ENCODE results near the gene PUSL1. TPM values are rescaled to one million over a fixed set of nuclear protein-coding genes. Genes with fewer than 3 reads are reported as not detected.

PUSL1 gene
- total and polyA plus RNA-seq, 2 of the 13 experiments (the other 11 are each of a cell fraction or from before 2014, with no cell fraction given), result 8.3 to 22.2 TPM

DNA sequence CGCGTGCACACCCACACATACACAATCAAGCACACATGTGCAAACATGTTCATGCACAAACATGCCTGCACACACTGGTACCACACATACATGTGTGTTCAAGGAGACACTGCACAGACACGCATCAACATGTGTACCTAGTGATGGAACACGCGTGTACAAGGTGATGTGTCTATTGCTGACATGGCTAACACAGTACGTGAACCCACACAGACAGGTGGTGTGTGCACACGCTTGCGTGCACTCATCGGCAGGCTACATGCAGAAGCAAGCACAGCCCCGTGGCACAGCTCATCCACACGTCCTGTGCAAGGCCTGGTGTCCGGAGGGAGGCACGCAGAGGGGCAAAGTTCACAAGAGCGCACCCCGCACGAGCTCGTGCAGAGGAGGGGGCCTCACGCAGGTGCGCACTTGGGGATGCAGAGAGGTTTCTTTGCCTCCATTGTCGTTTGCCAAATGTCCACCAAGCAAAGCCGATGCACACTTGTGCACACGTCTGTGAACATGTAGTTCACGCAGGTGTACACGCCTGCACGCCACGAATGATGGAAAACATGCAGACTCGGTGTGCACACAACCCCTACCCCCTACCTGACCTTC, 1.6 kb upstream of the PUSL1 start (continued):
- TF ChIP-seq, protein P1, sequence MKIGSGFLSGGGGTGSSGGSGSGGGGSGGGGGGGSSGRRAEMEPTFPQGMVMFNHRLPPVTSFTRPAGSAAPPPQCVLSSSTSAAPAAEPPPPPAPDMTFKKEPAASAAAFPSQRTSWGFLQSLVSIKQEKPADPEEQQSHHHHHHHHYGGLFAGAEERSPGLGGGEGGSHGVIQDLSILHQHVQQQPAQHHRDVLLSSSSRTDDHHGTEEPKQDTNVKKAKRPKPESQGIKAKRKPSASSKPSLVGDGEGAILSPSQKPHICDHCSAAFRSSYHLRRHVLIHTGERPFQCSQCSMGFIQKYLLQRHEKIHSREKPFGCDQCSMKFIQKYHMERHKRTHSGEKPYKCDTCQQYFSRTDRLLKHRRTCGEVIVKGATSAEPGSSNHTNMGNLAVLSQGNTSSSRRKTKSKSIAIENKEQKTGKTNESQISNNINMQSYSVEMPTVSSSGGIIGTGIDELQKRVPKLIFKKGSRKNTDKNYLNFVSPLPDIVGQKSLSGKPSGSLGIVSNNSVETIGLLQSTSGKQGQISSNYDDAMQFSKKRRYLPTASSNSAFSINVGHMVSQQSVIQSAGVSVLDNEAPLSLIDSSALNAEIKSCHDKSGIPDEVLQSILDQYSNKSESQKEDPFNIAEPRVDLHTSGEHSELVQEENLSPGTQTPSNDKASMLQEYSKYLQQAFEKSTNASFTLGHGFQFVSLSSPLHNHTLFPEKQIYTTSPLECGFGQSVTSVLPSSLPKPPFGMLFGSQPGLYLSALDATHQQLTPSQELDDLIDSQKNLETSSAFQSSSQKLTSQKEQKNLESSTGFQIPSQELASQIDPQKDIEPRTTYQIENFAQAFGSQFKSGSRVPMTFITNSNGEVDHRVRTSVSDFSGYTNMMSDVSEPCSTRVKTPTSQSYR (CRISPR knock-in tag; IDR thresholded peaks at IDR 0.05; ENCODE audit: borderline replicate concordance), result peak; percentile 29; the same call in 1 of the 2 replicates
- TF ChIP-seq ZC3H4 (CRISPR knock-in tag; IDR thresholded peaks at IDR 0.05; ENCODE audit: borderline replicate concordance) (no peak), CBX1 (IDR thresholded peaks at IDR 0.05; ENCODE audit: low read depth) (peak; percentile 46), MTA1 (CRISPR knock-in tag; IDR thresholded peaks at IDR 0.05; ENCODE audit: borderline replicate concordance) (peak; percentile 81; the same call in 1 of the 2 replicates), POLR2AphosphoS5 (IDR thresholded peaks at IDR 0.05; ENCODE audit: low read depth, low read length) (peak; percentile 39; the same call in 1 of the 2 replicates), IRX3 (CRISPR knock-in tag; IDR thresholded peaks at IDR 0.05; ENCODE audit: borderline replicate concordance, low read depth) (peak; percentile 71; the same call in 1 of the 2 replicates), POLR2G (IDR thresholded peaks at IDR 0.05; ENCODE audit: low read depth, low read length) (0 out of 2 replicates have a peak, but pooled peaks have one; percentile 27), HNRNPH1 (optimal IDR thresholded peaks at IDR 0.05; ENCODE audit: low read depth, low read length) (no peak), ZNF232 (CRISPR knock-in tag; IDR thresholded peaks at IDR 0.05; ENCODE audit: borderline replicate concordance) (no peak), CBX2 (IDR thresholded peaks at IDR 0.05; ENCODE audit: low read depth, low read length) (no peak), CBX2 (CRISPR knock-in tag; IDR thresholded peaks at IDR 0.05; ENCODE audit: low read depth) (no peak), KDM5B (CRISPR knock-in tag; IDR thresholded peaks at IDR 0.05; ENCODE audit: borderline replicate concordance) (peak; percentile 48; the same call in 1 of the 2 replicates), RCOR2 (CRISPR knock-in tag; IDR thresholded peaks at IDR 0.05) (no peak), TCF7L2 (IDR thresholded peaks at IDR 0.05; ENCODE audit: low read depth, low read length) (no peak), U2AF1 (optimal IDR thresholded peaks at IDR 0.05; ENCODE audit: low read depth, low read length) (peak; percentile 49)
- TF ChIP-seq, protein P2, sequence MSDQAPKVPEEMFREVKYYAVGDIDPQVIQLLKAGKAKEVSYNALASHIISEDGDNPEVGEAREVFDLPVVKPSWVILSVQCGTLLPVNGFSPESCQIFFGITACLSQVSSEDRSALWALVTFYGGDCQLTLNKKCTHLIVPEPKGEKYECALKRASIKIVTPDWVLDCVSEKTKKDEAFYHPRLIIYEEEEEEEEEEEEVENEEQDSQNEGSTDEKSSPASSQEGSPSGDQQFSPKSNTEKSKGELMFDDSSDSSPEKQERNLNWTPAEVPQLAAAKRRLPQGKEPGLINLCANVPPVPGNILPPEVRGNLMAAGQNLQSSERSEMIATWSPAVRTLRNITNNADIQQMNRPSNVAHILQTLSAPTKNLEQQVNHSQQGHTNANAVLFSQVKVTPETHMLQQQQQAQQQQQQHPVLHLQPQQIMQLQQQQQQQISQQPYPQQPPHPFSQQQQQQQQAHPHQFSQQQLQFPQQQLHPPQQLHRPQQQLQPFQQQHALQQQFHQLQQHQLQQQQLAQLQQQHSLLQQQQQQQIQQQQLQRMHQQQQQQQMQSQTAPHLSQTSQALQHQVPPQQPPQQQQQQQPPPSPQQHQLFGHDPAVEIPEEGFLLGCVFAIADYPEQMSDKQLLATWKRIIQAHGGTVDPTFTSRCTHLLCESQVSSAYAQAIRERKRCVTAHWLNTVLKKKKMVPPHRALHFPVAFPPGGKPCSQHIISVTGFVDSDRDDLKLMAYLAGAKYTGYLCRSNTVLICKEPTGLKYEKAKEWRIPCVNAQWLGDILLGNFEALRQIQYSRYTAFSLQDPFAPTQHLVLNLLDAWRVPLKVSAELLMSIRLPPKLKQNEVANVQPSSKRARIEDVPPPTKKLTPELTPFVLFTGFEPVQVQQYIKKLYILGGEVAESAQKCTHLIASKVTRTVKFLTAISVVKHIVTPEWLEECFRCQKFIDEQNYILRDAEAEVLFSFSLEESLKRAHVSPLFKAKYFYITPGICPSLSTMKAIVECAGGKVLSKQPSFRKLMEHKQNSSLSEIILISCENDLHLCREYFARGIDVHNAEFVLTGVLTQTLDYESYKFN (CRISPR knock-in tag; conservative IDR thresholded peaks at IDR 0.05), result peak; percentile 74
- TF ChIP-seq, protein P3, sequence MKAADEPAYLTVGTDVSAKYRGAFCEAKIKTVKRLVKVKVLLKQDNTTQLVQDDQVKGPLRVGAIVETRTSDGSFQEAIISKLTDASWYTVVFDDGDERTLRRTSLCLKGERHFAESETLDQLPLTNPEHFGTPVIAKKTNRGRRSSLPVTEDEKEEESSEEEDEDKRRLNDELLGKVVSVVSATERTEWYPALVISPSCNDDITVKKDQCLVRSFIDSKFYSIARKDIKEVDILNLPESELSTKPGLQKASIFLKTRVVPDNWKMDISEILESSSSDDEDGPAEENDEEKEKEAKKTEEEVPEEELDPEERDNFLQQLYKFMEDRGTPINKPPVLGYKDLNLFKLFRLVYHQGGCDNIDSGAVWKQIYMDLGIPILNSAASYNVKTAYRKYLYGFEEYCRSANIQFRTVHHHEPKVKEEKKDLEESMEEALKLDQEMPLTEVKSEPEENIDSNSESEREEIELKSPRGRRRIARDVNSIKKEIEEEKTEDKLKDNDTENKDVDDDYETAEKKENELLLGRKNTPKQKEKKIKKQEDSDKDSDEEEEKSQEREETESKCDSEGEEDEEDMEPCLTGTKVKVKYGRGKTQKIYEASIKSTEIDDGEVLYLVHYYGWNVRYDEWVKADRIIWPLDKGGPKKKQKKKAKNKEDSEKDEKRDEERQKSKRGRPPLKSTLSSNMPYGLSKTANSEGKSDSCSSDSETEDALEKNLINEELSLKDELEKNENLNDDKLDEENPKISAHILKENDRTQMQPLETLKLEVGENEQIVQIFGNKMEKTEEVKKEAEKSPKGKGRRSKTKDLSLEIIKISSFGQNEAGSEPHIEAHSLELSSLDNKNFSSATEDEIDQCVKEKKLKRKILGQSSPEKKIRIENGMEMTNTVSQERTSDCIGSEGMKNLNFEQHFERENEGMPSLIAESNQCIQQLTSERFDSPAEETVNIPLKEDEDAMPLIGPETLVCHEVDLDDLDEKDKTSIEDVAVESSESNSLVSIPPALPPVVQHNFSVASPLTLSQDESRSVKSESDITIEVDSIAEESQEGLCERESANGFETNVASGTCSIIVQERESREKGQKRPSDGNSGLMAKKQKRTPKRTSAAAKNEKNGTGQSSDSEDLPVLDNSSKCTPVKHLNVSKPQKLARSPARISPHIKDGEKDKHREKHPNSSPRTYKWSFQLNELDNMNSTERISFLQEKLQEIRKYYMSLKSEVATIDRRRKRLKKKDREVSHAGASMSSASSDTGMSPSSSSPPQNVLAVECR (CRISPR knock-in tag; IDR thresholded peaks at IDR 0.05; ENCODE audit: borderline replicate concordance), result peak; percentile 85; the same call in 1 of the 2 replicates
- TF ChIP-seq, protein P4, sequence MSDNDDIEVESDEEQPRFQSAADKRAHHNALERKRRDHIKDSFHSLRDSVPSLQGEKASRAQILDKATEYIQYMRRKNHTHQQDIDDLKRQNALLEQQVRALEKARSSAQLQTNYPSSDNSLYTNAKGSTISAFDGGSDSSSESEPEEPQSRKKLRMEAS (IDR thresholded peaks at IDR 0.05), result peak; percentile 89

Measured in HepG2 (cell line).